ENCODE results near the gene PROSER3. TPM values are rescaled to one million over a fixed set of nuclear protein-coding genes. Genes with fewer than 3 reads are reported as not detected.

PROSER3 gene
- total and polyA plus RNA-seq, 2 of the 4 experiments (the other 2 are of a cell fraction) = 5.4 to 21.8 TPM

GRCh38 chr19:35741203-35741515 is 16.8 kb upstream of the PROSER3 start (continued):
- TF ChIP-seq MAFK (IDR thresholded peaks at IDR 0.05; ENCODE audit: low read depth, low read length) = no peak
- no peak for TF ChIP-seq SMC3 (IDR thresholded peaks at IDR 0.05; ENCODE audit: low read depth, low read length)
- TF ChIP-seq RCOR1 (IDR thresholded peaks at IDR 0.05; ENCODE audit: insufficient replicate concordance, low read length) = no peak
- TF ChIP-seq, protein P1, sequence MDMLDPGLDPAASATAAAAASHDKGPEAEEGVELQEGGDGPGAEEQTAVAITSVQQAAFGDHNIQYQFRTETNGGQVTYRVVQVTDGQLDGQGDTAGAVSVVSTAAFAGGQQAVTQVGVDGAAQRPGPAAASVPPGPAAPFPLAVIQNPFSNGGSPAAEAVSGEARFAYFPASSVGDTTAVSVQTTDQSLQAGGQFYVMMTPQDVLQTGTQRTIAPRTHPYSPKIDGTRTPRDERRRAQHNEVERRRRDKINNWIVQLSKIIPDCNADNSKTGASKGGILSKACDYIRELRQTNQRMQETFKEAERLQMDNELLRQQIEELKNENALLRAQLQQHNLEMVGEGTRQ (IDR thresholded peaks at IDR 0.05; ENCODE audit: low read depth, low read length) = no peak
- no peak for TF ChIP-seq RAD21 (IDR thresholded peaks at IDR 0.05; ENCODE audit: low read length)

GRCh38 chr19:35742121-35742724 is 15.8 kb upstream of the PROSER3 start, which contains the start of gene IGFLR1:
Gene IGFLR1, minus strand, starts transcription at chr19:35742452. Its CDS starts 1,272 bp downstream, at chr19:35741180.
- no peak within 1 kb of the TSS; the same call in 1 of the 2 replicates for H3K4me2 ChIP-seq (ENCODE audit: low read depth, low read length)
- dilution Hi-C loops (cut with HindIII; ENCODE audit: low sequenced_read_pairs, unreplicated experiment) = no loop called here
- CTCF ChIA-PET = no interaction called here
- TF ChIP-seq, protein P1 (IDR thresholded peaks at IDR 0.05; ENCODE audit: low read depth, low read length) = no peak
- no peak for TF ChIP-seq MXI1 (IDR thresholded peaks at IDR 0.05; ENCODE audit: borderline replicate concordance, low read depth, low read length)
- no peak for TF ChIP-seq MAZ (IDR thresholded peaks at IDR 0.05; ENCODE audit: borderline replicate concordance, low read depth, low read length)
- TF ChIP-seq SMC3 (IDR thresholded peaks at IDR 0.05; ENCODE audit: low read depth, low read length) = no peak
- TF ChIP-seq, protein P2, sequence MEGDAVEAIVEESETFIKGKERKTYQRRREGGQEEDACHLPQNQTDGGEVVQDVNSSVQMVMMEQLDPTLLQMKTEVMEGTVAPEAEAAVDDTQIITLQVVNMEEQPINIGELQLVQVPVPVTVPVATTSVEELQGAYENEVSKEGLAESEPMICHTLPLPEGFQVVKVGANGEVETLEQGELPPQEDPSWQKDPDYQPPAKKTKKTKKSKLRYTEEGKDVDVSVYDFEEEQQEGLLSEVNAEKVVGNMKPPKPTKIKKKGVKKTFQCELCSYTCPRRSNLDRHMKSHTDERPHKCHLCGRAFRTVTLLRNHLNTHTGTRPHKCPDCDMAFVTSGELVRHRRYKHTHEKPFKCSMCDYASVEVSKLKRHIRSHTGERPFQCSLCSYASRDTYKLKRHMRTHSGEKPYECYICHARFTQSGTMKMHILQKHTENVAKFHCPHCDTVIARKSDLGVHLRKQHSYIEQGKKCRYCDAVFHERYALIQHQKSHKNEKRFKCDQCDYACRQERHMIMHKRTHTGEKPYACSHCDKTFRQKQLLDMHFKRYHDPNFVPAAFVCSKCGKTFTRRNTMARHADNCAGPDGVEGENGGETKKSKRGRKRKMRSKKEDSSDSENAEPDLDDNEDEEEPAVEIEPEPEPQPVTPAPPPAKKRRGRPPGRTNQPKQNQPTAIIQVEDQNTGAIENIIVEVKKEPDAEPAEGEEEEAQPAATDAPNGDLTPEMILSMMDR (conservative IDR thresholded peaks at IDR 0.05; ENCODE audit: low read depth, low read length) = no peak
- TF ChIP-seq ELK1 (IDR thresholded peaks at IDR 0.05; ENCODE audit: borderline replicate concordance, low read depth, low read length) = no peak
- TF ChIP-seq POLR2A (IDR thresholded peaks at IDR 0.05; ENCODE audit: low read depth, low read length) = no peak
- TF ChIP-seq CHD1 (IDR thresholded peaks at IDR 0.05; ENCODE audit: low read depth, low read length) = no peak
- TF ChIP-seq MAFK (IDR thresholded peaks at IDR 0.05; ENCODE audit: low read depth, low read length) = no peak

More at GRCh38 chr19:35742121-35742724, 15.8 kb upstream of the PROSER3 start, which contains the start of gene IGFLR1:
- intact Hi-C loops (cut with micrococcal nuclease) (no loop called here), in situ Hi-C loops (cut with MboI; ENCODE audit: low sequenced_read_pairs) (no loop called here)
- 89% methylated on average over 4 of the region's 9 CpGs; no CpG with 5 or more reads in 1 of the 2 experiments for WGBS, 2 experiments (ENCODE audit: extremely low coverage in 2 of 2, insufficient read length in 1 of 2)
- H3K4me1 ChIP-seq (ENCODE audit: control insufficient read depth, insufficient read depth, low read length) = 0 out of 2 replicates have a peak, but pooled peaks cover 3% of the 10 kb centered on the region
- no peak within 1 kb of the TSS for H3K4ac ChIP-seq (ENCODE audit: low read depth, low read length)
- no peak within 1 kb of the TSS for H3K56ac ChIP-seq (ENCODE audit: extremely low read depth, insufficient read depth, low read length)
- DNase-seq = no peak
- peaks cover 17% of the 10 kb centered on the region for H3K36me3 ChIP-seq (ENCODE audit: control insufficient read depth, insufficient read depth, low read length)
- no peaks in the 10 kb centered on the region for H3K9me3 ChIP-seq (ENCODE audit: control insufficient read depth, insufficient read depth, low read length)
- no peak within 1 kb of the TSS for H2BK15ac ChIP-seq (ENCODE audit: low read depth, low read length)
- no peaks in the 10 kb centered on the region; the same call in 1 of the 2 replicates for H4K20me1 ChIP-seq (ENCODE audit: insufficient read depth, low read length)
- POLR2A ChIA-PET (ENCODE audit: unreplicated experiment) = no interaction called here
- no peak within 1 kb of the TSS for H2AFZ ChIP-seq (replicated peaks; ENCODE audit: low read length, poor library complexity)
- H2BK20ac ChIP-seq (ENCODE audit: low read depth, low read length) = no peak within 1 kb of the TSS
- H3K79me1 ChIP-seq (ENCODE audit: low read depth in 1 of 2, low read length in 2 of 2) = peaks cover 0 to 26% of the 10 kb centered on the region in 2 experiments; a peak in 2 of 4 replicates
- H2AK9ac ChIP-seq (replicated peaks; ENCODE audit: low read depth, low read length, poor library complexity) = no peak within 1 kb of the TSS
- no peak within 1 kb of the TSS for H3K4me3 ChIP-seq (ENCODE audit: insufficient read depth, low read depth, low read length)
- no peak within 1 kb of the TSS for H3K14ac ChIP-seq (replicated peaks; ENCODE audit: low read depth, low read length)
- H3K9me1 ChIP-seq (ENCODE audit: insufficient read depth, low read length) = peaks cover 5% of the 10 kb centered on the region; the same call in 1 of the 2 replicates
- no peak within 1 kb of the TSS for H3K23ac ChIP-seq (ENCODE audit: low read depth, low read length)
- no peak for ATAC-seq (ENCODE audit: low read depth)
- H3K27me3 ChIP-seq (ENCODE audit: control insufficient read depth, insufficient read depth, low read length) = no peaks in the 10 kb centered on the region
- H4K5ac ChIP-seq (ENCODE audit: low read depth, low read length) = no peak within 1 kb of the TSS
- no peak within 1 kb of the TSS for H3K18ac ChIP-seq (ENCODE audit: low read depth, low read length)
- no peak within 1 kb of the TSS for H2BK120ac ChIP-seq (ENCODE audit: low read depth, low read length)
- H3K27ac ChIP-seq (ENCODE audit: insufficient read depth, low read length) = no peak within 1 kb of the TSS
- no peak within 1 kb of the TSS for H4K91ac ChIP-seq (ENCODE audit: insufficient read depth, low read depth, low read length)
- peak within 1 kb of the TSS in 1 of 2 experiments; percentile 86; a peak in 1 of 4 replicates for H4K8ac ChIP-seq (ENCODE audit: low read depth in 2 of 2, low read length in 2 of 2)
- H2BK5ac ChIP-seq (ENCODE audit: low read depth, low read length, poor library complexity, severe bottlenecking) = no peak within 1 kb of the TSS
- no peak within 1 kb of the TSS for H3K9ac ChIP-seq (ENCODE audit: low read depth, low read length)
- BruUV-seq (replicated peaks) = no TSS peak
- H2AK5ac ChIP-seq (ENCODE audit: low read depth, low read length) = no peak within 1 kb of the TSS

All from IMR-90 (cell line).